IMR-90 (cell line): ENCODE data around the gene TAC4. TPM values are rescaled to one million over a fixed set of nuclear protein-coding genes. Genes with fewer than 3 reads are reported as not detected.

Experiments
- ATAC-seq: fragments of 200-7000 bp; cut with Tn5 transposase; 2 replicates; pipeline ENCODE4 v1.9.1; 2020; ENCODE audit warnings: low read depth, mild to moderate bottlenecking, moderate library complexity
- BruUV-seq: library from RNA; stranded (reverse); fragments of 400-500 nt; replicated peaks from 2 replicates; lab custom pipeline; 2021; lab: Mats Ljungman, UMichigan
- CTCF ChIA-PET: fragments of 300-600 bp; formaldehyde crosslinking; extraction: SDS; loops from one replicate; lab custom pipeline; 2021; ENCODE audit warnings: antibody characterized with exemption; lab: Yijun Ruan, JAX
- POLR2A ChIA-PET: fragments of 300-600 bp; sonication (Branson Sonifier 250); formaldehyde crosslinking; loops from one replicate; lab custom pipeline; 2022; ENCODE audit warnings: antibody characterized with exemption; ENCODE audit not compliant: unreplicated experiment; lab: Charles Lee
- DNase-seq: peaks from one replicate; pipeline ENCODE4 v3.0.0; 2013
- H2AFZ ChIP-seq: replicated peaks from 2 replicates; pipeline ENCODE3; 2013; ENCODE audit warnings: low read length, mild to moderate bottlenecking; ENCODE audit not compliant: poor library complexity
- H2AK5ac ChIP-seq: 2 replicates; pipeline ENCODE4 v1.6.1; 2013; ENCODE audit warnings: low read depth, low read length, inconsistent platforms
- H2AK9ac ChIP-seq: replicated peaks from 2 replicates; pipeline ENCODE3; 2013; ENCODE audit warnings: mild to moderate bottlenecking, low read depth, low read length, moderate library complexity; ENCODE audit not compliant: poor library complexity
- H2BK120ac ChIP-seq: 2 replicates; pipeline ENCODE4 v1.6.1; 2013; ENCODE audit warnings: low read depth, low read length, inconsistent platforms
- H2BK15ac ChIP-seq: 3 replicates; pipeline ENCODE4 v1.6.1; 2013; ENCODE audit warnings: low read depth, low read length, inconsistent platforms
- H2BK20ac ChIP-seq: 2 replicates; pipeline ENCODE4 v1.6.1; 2013; ENCODE audit warnings: low read depth, mild to moderate bottlenecking, inconsistent platforms, low read length, moderate library complexity
- H2BK5ac ChIP-seq: 2 replicates; pipeline ENCODE4 v1.6.1; 2013; ENCODE audit warnings: mild to moderate bottlenecking, low read depth, low read length, inconsistent platforms; ENCODE audit not compliant: poor library complexity, severe bottlenecking
- H3K14ac ChIP-seq: replicated peaks from 2 replicates; pipeline ENCODE4 v1.6.1; 2013; ENCODE audit warnings: low read depth, low read length, inconsistent platforms
- H3K18ac ChIP-seq: 2 replicates; pipeline ENCODE4 v1.6.1; 2013; ENCODE audit warnings: low read depth, low read length, control low read depth
- H3K23ac ChIP-seq: 2 replicates; pipeline ENCODE4 v1.6.1; 2013; ENCODE audit warnings: low read depth, low read length, inconsistent platforms
- H3K27ac ChIP-seq: 2 replicates; pipeline ENCODE4 v1.5.1; 2013; ENCODE audit warnings: mild to moderate bottlenecking, control low read depth, low read length; ENCODE audit not compliant: insufficient read depth
- H3K27me3 ChIP-seq: 2 replicates; pipeline ENCODE4 v1.6.1; 2013; ENCODE audit warnings: low read length; ENCODE audit not compliant: control insufficient read depth, insufficient read depth
- H3K36me3 ChIP-seq: 2 replicates; pipeline ENCODE4 v1.6.1; 2013; ENCODE audit warnings: low read length, mixed read lengths; ENCODE audit not compliant: control insufficient read depth, insufficient read depth
- H3K4ac ChIP-seq: 2 replicates; pipeline ENCODE4 v1.6.1; 2013; ENCODE audit warnings: low read depth, low read length, inconsistent platforms
- H3K4me1 ChIP-seq: 2 replicates; pipeline ENCODE4 v1.6.1; 2013; ENCODE audit warnings: low read length, mixed read lengths; ENCODE audit not compliant: control insufficient read depth, insufficient read depth
- H3K4me2 ChIP-seq: 2 replicates; pipeline ENCODE4 v1.6.1; 2013; ENCODE audit warnings: low read depth, mild to moderate bottlenecking, control low read depth, low read length, moderate library complexity
- H3K4me3 ChIP-seq: 2 replicates; pipeline ENCODE4 v1.5.1; 2013; ENCODE audit warnings: low read depth, mild to moderate bottlenecking, control low read depth, low read length, moderate library complexity; ENCODE audit not compliant: insufficient read depth
- H3K56ac ChIP-seq: 2 replicates; pipeline ENCODE4 v1.6.1; 2013; ENCODE audit warnings: low read length, inconsistent platforms; ENCODE audit not compliant: insufficient read depth; ENCODE audit errors: extremely low read depth
- H3K79me1 ChIP-seq, 2 experiments: 2 replicates each; pipeline ENCODE4 v1.6.1; 2013; ENCODE audit warnings: low read length in 2 of 2, inconsistent platforms in 1 of 2, low read depth in 1 of 2
- H3K9ac ChIP-seq: 2 replicates; pipeline ENCODE4 v1.6.1; 2013; ENCODE audit warnings: low read depth, low read length, control low read depth
- H3K9me1 ChIP-seq: 2 replicates; pipeline ENCODE4 v1.6.1; 2013; ENCODE audit warnings: low read length, inconsistent platforms; ENCODE audit not compliant: insufficient read depth
- H3K9me3 ChIP-seq: 2 replicates; pipeline ENCODE4 v1.6.1; 2013; ENCODE audit warnings: low read length; ENCODE audit not compliant: control insufficient read depth, insufficient read depth
- H4K20me1 ChIP-seq: 2 replicates; pipeline ENCODE4 v1.6.1; 2013; ENCODE audit warnings: low read length, inconsistent platforms; ENCODE audit not compliant: insufficient read depth
- H4K5ac ChIP-seq: 2 replicates; pipeline ENCODE4 v1.6.1; 2013; ENCODE audit warnings: mild to moderate bottlenecking, low read depth, low read length, control low read depth
- H4K8ac ChIP-seq, 2 experiments: 2 replicates each; pipeline ENCODE4 v1.6.1; 2013; ENCODE audit warnings: low read depth in 2 of 2, low read length in 2 of 2, control low read depth in 1 of 2, inconsistent platforms in 1 of 2
- H4K91ac ChIP-seq: 2 replicates; pipeline ENCODE4 v1.6.1; 2013; ENCODE audit warnings: low read depth, low read length, inconsistent platforms; ENCODE audit not compliant: insufficient read depth
- CHD1 ChIP-seq: IDR thresholded peaks from 2 replicates; pipeline ENCODE4 v1.6.1; 2012; ENCODE audit warnings: low read depth, low read length, improper control_type of control experiment
- MAFK ChIP-seq: IDR thresholded peaks from 2 replicates; pipeline ENCODE4 v1.6.1; 2012; ENCODE audit warnings: low read depth, low read length, improper control_type of control experiment
- MAZ ChIP-seq: IDR thresholded peaks from 2 replicates; pipeline ENCODE4 v1.6.1; 2012; ENCODE audit warnings: low read depth, mild to moderate bottlenecking, low read length, improper control_type of control experiment, moderate library complexity, borderline replicate concordance
- MXI1 ChIP-seq: IDR thresholded peaks from 2 replicates; pipeline ENCODE4 v1.6.1; 2012; ENCODE audit warnings: low read depth, mild to moderate bottlenecking, low read length, moderate library complexity, borderline replicate concordance
- RFX5 ChIP-seq: IDR thresholded peaks from 2 replicates; pipeline ENCODE4 v1.8.0; 2012; ENCODE audit warnings: low read depth, mild to moderate bottlenecking, low read length, moderate library complexity
- WGBS, 2 experiments: methylation state at CpG; one replicate each; pipeline versions ENCODE4 v1.1.5 to v1.1.7; 2013; ENCODE audit warnings: missing lambda C conversion rate in 2 of 2; ENCODE audit not compliant: insufficient read length in 1 of 2; ENCODE audit errors: extremely low coverage in 2 of 2; 5-methylcytosine and 5-hydroxymethylcytosine counted together
- dilution Hi-C: fragments of 300-500 bp; cut with HindIII; formaldehyde crosslinking; loops from one replicate; pipeline ENCODE4 v1.14.3; 2018; ENCODE audit warnings: low sequenced_read_pairs; ENCODE audit not compliant: unreplicated experiment
- in situ Hi-C: fragments of 300-500 bp; cut with MboI; formaldehyde crosslinking; loops from 3 replicates; pipeline ENCODE4 v1.14.3; 2019; ENCODE audit warnings: low sequenced_read_pairs, inconsistent platforms, mixed read lengths
- intact Hi-C: fragments of 100-400 bp; cut with micrococcal nuclease; formaldehyde crosslinking; loops from 2 replicates; pipeline ENCODE4 v1.10.0; 2022
- polyA plus RNA-seq, 3 experiments: library from polyadenylated mRNA; depleted of rRNA; stranded (reverse); fragments of >200 nt; gene quantifications; 2 replicates each; pipeline ENCODE4 v1.2.3, GENCODE V29; 2012; ENCODE audit warnings: low replicate concordance in 1 of 3
- total RNA-seq: library from RNA; depleted of rRNA; stranded (reverse); fragments of >200 nt; gene quantifications from 2 replicates; pipeline ENCODE4 v1.2.3, GENCODE V29; 2012

TAC4 gene
- total and polyA plus RNA-seq, 2 of the 4 experiments (the other 2 are of a cell fraction) = not detected

DNA sequence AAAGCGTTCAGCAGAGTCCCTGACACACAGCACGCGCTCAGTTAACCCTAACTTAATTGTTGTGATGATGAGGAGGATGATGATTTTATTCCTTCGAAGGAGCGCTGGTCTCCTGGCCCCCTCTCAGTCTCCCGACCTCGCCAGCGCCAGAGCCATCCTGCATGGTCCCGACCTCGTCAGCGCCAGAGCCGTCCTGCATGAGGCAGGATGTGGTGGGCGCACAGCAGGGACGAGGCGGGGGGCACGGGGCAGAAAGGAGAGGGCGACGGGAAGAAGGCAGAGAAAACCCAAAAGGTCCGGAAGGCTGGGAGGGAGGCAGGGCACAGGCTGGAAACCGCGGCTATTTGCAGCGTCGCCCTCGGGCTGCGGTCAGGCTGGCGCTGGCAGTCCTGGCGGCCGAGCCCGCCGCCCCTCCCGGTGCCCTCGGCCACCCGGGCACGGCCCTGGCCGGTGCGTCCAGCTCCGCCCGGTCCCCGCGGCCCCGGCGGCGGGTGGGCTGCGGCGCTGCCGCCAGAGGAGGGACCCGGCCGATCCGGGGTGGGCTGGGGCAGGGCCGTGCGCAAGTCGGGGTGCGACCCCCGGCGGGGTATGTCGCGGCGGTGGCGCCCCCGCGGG lies 3.0 kb upstream of the TAC4 start (continued):
- TF ChIP-seq MXI1 = no peak

DNA sequence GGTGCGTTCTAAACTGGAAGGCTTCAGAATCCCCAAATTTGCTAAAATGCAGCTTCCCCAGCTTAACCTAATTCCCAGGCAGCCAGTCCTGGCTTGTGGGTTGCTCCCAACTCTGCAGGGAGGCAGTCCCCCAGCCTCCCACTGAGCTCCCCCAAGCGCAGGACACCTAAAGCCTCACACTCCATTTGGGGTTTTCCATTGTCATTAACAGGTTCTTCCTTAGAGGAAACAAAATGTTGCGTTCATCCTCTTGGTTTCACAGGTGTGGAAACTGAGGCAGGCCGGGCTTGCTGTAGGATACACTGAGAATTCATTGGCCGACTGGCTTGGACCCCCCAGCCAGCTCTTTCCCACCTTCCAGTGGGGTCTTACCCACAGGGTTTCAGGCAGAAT lies 2.3 kb upstream of the TAC4 start:
- H3K14ac ChIP-seq = no peak overlapping the region
- H2AK9ac ChIP-seq = no peak overlapping the region
- H4K8ac ChIP-seq = peak overlapping the region; percentile 61 to 75; a peak in 2 of 4 replicates
- H3K36me3 ChIP-seq = no peaks in the 10 kb centered on the region
- H4K91ac ChIP-seq = no peak overlapping the region; the same call in 1 of the 2 replicates
- H3K4me2 ChIP-seq = no peak overlapping the region
- H2BK20ac ChIP-seq = no peak overlapping the region
- in situ Hi-C loops (no loop called here), intact Hi-C loops (loop anchor here (2.0 kb wide), 1 partner anchor 61 kb away; the partner anchor contains the start of gene KAT7), dilution Hi-C loops (no loop called here)
- BruUV-seq = no TSS peak
- ChIA-PET POLR2A (no interaction called here), CTCF (no interaction called here)
- peak overlapping the region; percentile 60 for H2AK5ac ChIP-seq
- no peak overlapping the region for H3K27ac ChIP-seq
- H2AFZ ChIP-seq = no peak overlapping the region
- no peak overlapping the region for H3K9ac ChIP-seq
- H2BK120ac ChIP-seq = no peak overlapping the region
- ATAC-seq (no peak), DNase-seq (no peak)
- no peak overlapping the region for H3K4ac ChIP-seq
- H4K5ac ChIP-seq = no peak overlapping the region
- 60% methylated on average over 1 of the region's 5 CpGs; no CpG with 5 or more reads in 1 of the 2 experiments for whole genome bisulfite sequencing, 2 experiments
- H2BK15ac ChIP-seq = no peak overlapping the region
- H3K4me3 ChIP-seq = no peak overlapping the region
- no peak overlapping the region for H3K56ac ChIP-seq
- no peaks in the 10 kb centered on the region for H4K20me1 ChIP-seq
- H3K18ac ChIP-seq = no peak overlapping the region
- no peaks in the 10 kb centered on the region for H3K79me1 ChIP-seq
- H3K9me3 ChIP-seq = no peaks in the 10 kb centered on the region
- TF ChIP-seq CHD1 (no peak), MAZ (no peak), MAFK (no peak), RFX5 (no peak), MXI1 (no peak)
- no peaks in the 10 kb centered on the region for H3K9me1 ChIP-seq
- peaks cover 5% of the 10 kb centered on the region; the same call in 1 of the 2 replicates for H3K4me1 ChIP-seq
- H3K27me3 ChIP-seq = peaks cover 18% of the 10 kb centered on the region; the same call in 1 of the 2 replicates
- no peak overlapping the region for H2BK5ac ChIP-seq
- no peak overlapping the region for H3K23ac ChIP-seq
